GM12878 (cell line): ENCODE measurements around the gene NUDCD3. TPM values are rescaled to one million over a fixed set of nuclear protein-coding genes. Genes with fewer than 3 reads are reported as not detected.

Source experiments
- EED ChIP-seq: sonication (generic); IDR thresholded peaks from 2 replicates; pipeline ENCODE4 v1.6.1; 2016; ENCODE audit warnings: antibody characterized with exemption, low read depth
- ESRRA ChIP-seq: IDR thresholded peaks from 2 replicates; pipeline ENCODE4 v1.6.1; 2012; ENCODE audit warnings: mild to moderate bottlenecking, low read length, improper control_type of control experiment
- JUNB ChIP-seq: IDR thresholded peaks from 2 replicates; pipeline ENCODE4 v1.6.1; 2016; ENCODE audit warnings: antibody characterized with exemption, mild to moderate bottlenecking
- MEF2A ChIP-seq: IDR thresholded peaks from 2 replicates; pipeline ENCODE4 v1.6.1; 2011; ENCODE audit warnings: low read depth, mild to moderate bottlenecking, low read length, moderate library complexity; ENCODE audit not compliant: insufficient read depth
- NR2F1 ChIP-seq: fragments of 450-650 bp; conservative IDR thresholded peaks from 2 replicates; pipeline ENCODE4 v1.6.1; 2017; ENCODE audit warnings: mild to moderate bottlenecking
- NRF1 ChIP-seq: conservative IDR thresholded peaks from 2 replicates; pipeline ENCODE4 v1.6.1; 2011; ENCODE audit warnings: mild to moderate bottlenecking, low read depth, low read length, improper control_type of control experiment
- POLR2AphosphoS2 ChIP-seq: IDR thresholded peaks from 2 replicates; pipeline ENCODE4 v1.6.1; 2011; ENCODE audit warnings: low read depth, mild to moderate bottlenecking, low read length, improper control_type of control experiment, moderate library complexity
- RAD21 ChIP-seq: IDR thresholded peaks from 2 replicates; pipeline ENCODE4 v1.6.1; 2011; ENCODE audit warnings: mild to moderate bottlenecking, low read depth, low read length, moderate library complexity; ENCODE audit not compliant: insufficient read depth
- RB1 ChIP-seq: fragments of 450-650 bp; formaldehyde crosslinking; IDR thresholded peaks from 2 replicates; pipeline ENCODE4 v1.6.1; 2017; ENCODE audit warnings: mild to moderate bottlenecking, borderline replicate concordance
- RBBP5 ChIP-seq: fragments of 200-600 bp; sonication (generic); conservative IDR thresholded peaks from 2 replicates; pipeline ENCODE4 v1.6.1; 2016
- RELA ChIP-seq: fragments of 450-650 bp; IDR thresholded peaks from 2 replicates; pipeline ENCODE4 v1.8.0; 2014; ENCODE audit warnings: borderline replicate concordance; ENCODE audit not compliant: partially characterized antibody
- SIX5 ChIP-seq: IDR thresholded peaks from 2 replicates; pipeline ENCODE4 v1.6.1; 2011; ENCODE audit warnings: mild to moderate bottlenecking, low read depth, low read length, moderate library complexity; ENCODE audit not compliant: severe bottlenecking
- polyA plus RNA-seq, 11 experiments: library from polyadenylated mRNA; depleted of rRNA in 4 of 11; unstranded in 6 of 11; stranded (reverse) in 5 of 11; fragments of >200 nt; fragmentation: Nextera tagmentation in 4 of 11; fragmentation: Illumina TruSeq in 1 of 11; extraction: Ambion mirVana in 4 of 11; extraction: Trizol in 1 of 11; gene quantifications; 1 replicate in 1 of 11; 2 replicates in 10 of 11; pipeline versions ENCODE4 v1.2.1 to v1.2.3, GENCODE V29; 2011 to 2016; ENCODE audit warnings: inconsistent platforms in 2 of 11, missing spikeins in 2 of 11, low read depth in 1 of 11
- total RNA-seq, 4 experiments: library from RNA; depleted of rRNA in 3 of 4; stranded (reverse); fragments of >200 nt in 3 of 4; fragmentation: Illumina TruSeq in 1 of 4; extraction: Trizol in 1 of 4; gene quantifications; 2 replicates each; pipeline versions ENCODE4 v1.2.1 to v1.2.3, GENCODE V29; 2013 to 2021
- TF ChIP-seq, protein P1 (sequence below): fragments of 450-650 bp; conservative IDR thresholded peaks from 2 replicates; pipeline ENCODE4 v1.6.1; 2017; ENCODE audit warnings: mild to moderate bottlenecking, moderate library complexity
- TF ChIP-seq, protein P2 (sequence below): fragments of 450-650 bp; IDR thresholded peaks from 2 replicates; pipeline ENCODE4 v1.6.1; 2016; ENCODE audit warnings: mild to moderate bottlenecking
- TF ChIP-seq, protein P3 (sequence below): fragments of 450-650 bp; IDR thresholded peaks from 2 replicates; pipeline ENCODE4 v1.6.1; 2016; ENCODE audit warnings: mild to moderate bottlenecking
- TF ChIP-seq, protein P4 (sequence below): fragments of 450-650 bp; formaldehyde crosslinking; IDR thresholded peaks from 2 replicates; pipeline ENCODE4 v1.4.0; 2020; ENCODE audit warnings: mild to moderate bottlenecking, moderate library complexity
- TF ChIP-seq, protein P5 (sequence below): IDR thresholded peaks from 2 replicates; pipeline ENCODE4 v1.6.1; 2012; ENCODE audit warnings: low read depth, low read length, improper control_type of control experiment
- TF ChIP-seq, protein P6 (sequence below): IDR thresholded peaks from 2 replicates; pipeline ENCODE4 v1.6.1; 2011; ENCODE audit warnings: low read depth, mild to moderate bottlenecking, low read length, moderate library complexity, borderline replicate concordance; ENCODE audit errors: extremely low read depth

The NUDCD3 gene
- total and polyA plus RNA-seq, 10 of the 15 experiments (the other 5 are each of a cell fraction or from before 2014, with no cell fraction given) = 25.0 to 89.8 (median 46.4) TPM

DNA sequence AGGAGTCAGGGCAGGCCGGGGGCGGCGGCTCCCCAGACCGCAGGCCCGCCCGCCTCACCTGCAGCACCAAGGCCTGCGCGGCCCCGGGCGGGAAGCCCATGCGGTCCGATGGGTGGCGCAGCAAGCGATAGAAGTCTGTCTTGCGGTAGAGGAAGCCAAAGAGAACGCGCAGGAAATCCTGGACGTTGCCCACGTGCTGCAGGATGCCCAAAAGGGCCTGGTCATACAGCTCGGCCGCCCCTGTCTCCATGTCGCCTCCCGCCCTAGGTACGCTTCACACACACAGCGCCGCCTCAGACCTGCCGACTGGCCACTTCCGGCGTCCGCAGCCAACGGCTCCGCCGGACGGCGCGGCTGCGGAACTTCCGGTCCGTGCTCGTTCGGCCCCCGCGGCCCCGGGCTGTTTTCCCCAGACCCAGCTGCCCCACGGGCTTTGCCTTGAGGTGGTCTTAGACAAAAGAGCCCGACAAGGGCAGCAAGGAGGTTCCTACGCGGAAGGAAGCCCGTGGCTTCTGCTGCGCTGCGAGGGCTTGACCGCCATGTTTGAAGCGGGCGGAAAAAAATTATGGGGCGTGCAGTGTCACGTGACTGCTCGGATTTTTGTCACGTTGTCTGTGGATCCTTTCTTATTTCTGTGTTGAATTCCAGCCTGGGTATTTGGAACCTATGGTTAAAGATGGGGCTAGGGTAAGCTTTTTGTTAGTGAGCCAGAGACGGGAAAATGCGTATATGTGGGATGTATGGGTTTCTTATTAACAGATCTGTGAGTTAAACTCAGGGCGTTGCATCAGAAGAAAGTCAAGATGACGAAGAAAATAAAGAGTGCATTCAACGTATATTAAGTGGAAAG lies at the start of gene NUDCD3 (continued):
- TF ChIP-seq, protein P1, sequence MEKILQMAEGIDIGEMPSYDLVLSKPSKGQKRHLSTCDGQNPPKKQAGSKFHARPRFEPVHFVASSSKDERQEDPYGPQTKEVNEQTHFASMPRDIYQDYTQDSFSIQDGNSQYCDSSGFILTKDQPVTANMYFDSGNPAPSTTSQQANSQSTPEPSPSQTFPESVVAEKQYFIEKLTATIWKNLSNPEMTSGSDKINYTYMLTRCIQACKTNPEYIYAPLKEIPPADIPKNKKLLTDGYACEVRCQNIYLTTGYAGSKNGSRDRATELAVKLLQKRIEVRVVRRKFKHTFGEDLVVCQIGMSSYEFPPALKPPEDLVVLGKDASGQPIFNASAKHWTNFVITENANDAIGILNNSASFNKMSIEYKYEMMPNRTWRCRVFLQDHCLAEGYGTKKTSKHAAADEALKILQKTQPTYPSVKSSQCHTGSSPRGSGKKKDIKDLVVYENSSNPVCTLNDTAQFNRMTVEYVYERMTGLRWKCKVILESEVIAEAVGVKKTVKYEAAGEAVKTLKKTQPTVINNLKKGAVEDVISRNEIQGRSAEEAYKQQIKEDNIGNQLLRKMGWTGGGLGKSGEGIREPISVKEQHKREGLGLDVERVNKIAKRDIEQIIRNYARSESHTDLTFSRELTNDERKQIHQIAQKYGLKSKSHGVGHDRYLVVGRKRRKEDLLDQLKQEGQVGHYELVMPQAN = peak; percentile 90
- TF ChIP-seq RBBP5 (0 out of 2 replicates have a peak, but pooled peaks have one; percentile 75), NRF1 (no peak), POLR2AphosphoS2 (0 out of 2 replicates have a peak, but pooled peaks have one; percentile 30), RELA (peak; percentile 76), MEF2A (0 out of 2 replicates have a peak, but pooled peaks have one; percentile 29), RAD21 (no peak), NR2F1 (peak; percentile 78), ESRRA (peak; percentile 56; the same call in 1 of the 2 replicates), RB1 (no peak; the same call in none of the 2 replicates), EED (no peak), JUNB (no peak), SIX5 (peak; percentile 40)
- TF ChIP-seq, protein P2, sequence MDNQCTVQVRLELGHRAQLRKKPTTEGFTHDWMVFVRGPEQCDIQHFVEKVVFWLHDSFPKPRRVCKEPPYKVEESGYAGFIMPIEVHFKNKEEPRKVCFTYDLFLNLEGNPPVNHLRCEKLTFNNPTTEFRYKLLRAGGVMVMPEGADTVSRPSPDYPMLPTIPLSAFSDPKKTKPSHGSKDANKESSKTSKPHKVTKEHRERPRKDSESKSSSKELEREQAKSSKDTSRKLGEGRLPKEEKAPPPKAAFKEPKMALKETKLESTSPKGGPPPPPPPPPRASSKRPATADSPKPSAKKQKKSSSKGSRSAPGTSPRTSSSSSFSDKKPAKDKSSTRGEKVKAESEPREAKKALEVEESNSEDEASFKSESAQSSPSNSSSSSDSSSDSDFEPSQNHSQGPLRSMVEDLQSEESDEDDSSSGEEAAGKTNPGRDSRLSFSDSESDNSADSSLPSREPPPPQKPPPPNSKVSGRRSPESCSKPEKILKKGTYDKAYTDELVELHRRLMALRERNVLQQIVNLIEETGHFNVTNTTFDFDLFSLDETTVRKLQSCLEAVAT = peak; percentile 51; the same call in 1 of the 2 replicates
- TF ChIP-seq, protein P3, sequence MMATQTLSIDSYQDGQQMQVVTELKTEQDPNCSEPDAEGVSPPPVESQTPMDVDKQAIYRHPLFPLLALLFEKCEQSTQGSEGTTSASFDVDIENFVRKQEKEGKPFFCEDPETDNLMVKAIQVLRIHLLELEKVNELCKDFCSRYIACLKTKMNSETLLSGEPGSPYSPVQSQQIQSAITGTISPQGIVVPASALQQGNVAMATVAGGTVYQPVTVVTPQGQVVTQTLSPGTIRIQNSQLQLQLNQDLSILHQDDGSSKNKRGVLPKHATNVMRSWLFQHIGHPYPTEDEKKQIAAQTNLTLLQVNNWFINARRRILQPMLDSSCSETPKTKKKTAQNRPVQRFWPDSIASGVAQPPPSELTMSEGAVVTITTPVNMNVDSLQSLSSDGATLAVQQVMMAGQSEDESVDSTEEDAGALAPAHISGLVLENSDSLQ = peak; percentile 52; the same call in 1 of the 2 replicates
- TF ChIP-seq, protein P4, sequence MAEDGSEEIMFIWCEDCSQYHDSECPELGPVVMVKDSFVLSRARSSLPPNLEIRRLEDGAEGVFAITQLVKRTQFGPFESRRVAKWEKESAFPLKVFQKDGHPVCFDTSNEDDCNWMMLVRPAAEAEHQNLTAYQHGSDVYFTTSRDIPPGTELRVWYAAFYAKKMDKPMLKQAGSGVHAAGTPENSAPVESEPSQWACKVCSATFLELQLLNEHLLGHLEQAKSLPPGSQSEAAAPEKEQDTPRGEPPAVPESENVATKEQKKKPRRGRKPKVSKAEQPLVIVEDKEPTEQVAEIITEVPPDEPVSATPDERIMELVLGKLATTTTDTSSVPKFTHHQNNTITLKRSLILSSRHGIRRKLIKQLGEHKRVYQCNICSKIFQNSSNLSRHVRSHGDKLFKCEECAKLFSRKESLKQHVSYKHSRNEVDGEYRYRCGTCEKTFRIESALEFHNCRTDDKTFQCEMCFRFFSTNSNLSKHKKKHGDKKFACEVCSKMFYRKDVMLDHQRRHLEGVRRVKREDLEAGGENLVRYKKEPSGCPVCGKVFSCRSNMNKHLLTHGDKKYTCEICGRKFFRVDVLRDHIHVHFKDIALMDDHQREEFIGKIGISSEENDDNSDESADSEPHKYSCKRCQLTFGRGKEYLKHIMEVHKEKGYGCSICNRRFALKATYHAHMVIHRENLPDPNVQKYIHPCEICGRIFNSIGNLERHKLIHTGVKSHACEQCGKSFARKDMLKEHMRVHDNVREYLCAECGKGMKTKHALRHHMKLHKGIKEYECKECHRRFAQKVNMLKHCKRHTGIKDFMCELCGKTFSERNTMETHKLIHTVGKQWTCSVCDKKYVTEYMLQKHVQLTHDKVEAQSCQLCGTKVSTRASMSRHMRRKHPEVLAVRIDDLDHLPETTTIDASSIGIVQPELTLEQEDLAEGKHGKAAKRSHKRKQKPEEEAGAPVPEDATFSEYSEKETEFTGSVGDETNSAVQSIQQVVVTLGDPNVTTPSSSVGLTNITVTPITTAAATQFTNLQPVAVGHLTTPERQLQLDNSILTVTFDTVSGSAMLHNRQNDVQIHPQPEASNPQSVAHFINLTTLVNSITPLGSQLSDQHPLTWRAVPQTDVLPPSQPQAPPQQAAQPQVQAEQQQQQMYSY (CRISPR knock-in tag) = peak; percentile 92
- TF ChIP-seq, protein P5, sequence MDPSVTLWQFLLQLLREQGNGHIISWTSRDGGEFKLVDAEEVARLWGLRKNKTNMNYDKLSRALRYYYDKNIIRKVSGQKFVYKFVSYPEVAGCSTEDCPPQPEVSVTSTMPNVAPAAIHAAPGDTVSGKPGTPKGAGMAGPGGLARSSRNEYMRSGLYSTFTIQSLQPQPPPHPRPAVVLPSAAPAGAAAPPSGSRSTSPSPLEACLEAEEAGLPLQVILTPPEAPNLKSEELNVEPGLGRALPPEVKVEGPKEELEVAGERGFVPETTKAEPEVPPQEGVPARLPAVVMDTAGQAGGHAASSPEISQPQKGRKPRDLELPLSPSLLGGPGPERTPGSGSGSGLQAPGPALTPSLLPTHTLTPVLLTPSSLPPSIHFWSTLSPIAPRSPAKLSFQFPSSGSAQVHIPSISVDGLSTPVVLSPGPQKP = peak; percentile 95
- TF ChIP-seq, protein P6, sequence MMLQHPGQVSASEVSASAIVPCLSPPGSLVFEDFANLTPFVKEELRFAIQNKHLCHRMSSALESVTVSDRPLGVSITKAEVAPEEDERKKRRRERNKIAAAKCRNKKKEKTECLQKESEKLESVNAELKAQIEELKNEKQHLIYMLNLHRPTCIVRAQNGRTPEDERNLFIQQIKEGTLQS = peak; percentile 77; the same call in 1 of the 2 replicates
